Measurements from ENCODE around the gene GALNT17. TPM values are rescaled to one million over a fixed set of nuclear protein-coding genes. Genes with fewer than 3 reads are reported as not detected.

The GALNT17 gene
- total RNA-seq, 2 experiments from 2014 or later = not detected

DNA sequence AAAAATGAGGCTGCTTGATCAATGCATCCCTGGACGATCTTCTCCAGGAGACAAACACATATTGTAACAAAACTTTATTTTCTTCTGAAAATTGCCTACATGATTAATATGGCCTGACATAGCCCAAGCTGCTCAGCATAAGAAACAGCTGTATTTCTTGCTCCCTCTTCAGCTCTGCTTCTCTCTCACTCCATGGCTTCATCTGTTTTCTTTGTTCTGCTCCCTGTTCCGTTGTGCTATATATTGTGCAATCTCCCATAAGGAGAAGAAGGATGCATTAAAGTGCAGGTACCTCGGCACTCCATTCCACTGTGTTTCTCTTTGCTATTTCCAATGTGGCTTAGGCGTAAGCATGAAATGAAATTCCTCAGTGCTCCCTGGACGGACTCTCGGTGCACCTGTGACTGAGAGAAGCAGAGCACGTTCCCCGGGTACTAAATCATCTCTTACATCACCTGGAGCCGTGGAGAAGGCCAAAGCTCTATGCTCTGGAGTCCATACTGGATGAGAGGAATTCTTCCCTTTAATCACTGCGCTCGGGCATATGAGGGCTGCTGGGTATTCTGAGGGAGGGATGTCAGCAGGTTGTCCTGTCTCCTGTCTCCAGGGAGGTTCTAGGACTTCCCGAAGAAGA, 254.3 kb downstream of the GALNT17 start:
- H3K36me3 Mint-ChIP-seq = no peaks in the 10 kb centered on the region
- DNase-seq = no peak
- H3K27ac Mint-ChIP-seq = no peak overlapping the region
- H3K27me3 Mint-ChIP-seq = no peaks in the 10 kb centered on the region
- no peaks in the 10 kb centered on the region for H3K4me1 Mint-ChIP-seq
- H3K9me3 Mint-ChIP-seq = peaks cover 3% of the 10 kb centered on the region
- H3K4me3 Mint-ChIP-seq = no peak overlapping the region

- H3K27me3 Mint-ChIP-seq = no peaks in the 10 kb centered on the region
- no peak overlapping the region for H3K27ac Mint-ChIP-seq
- H3K9me3 Mint-ChIP-seq = peaks cover 5% of the 10 kb centered on the region
- H3K4me1 Mint-ChIP-seq = no peaks in the 10 kb centered on the region
- DNase-seq = no peak
- no peak overlapping the region for H3K4me3 Mint-ChIP-seq
- H3K36me3 Mint-ChIP-seq = no peaks in the 10 kb centered on the region
These were observed 256.2 kb downstream of the GALNT17 start for GRCh38 chr7:71388181-71388580.

GRCh38 chr7:71389976-71390375, 258.0 kb downstream of the GALNT17 start:
- no peak for DNase-seq
- no peak overlapping the region for H3K27ac Mint-ChIP-seq
- no peaks in the 10 kb centered on the region for H3K27me3 Mint-ChIP-seq
- H3K4me3 Mint-ChIP-seq = no peak overlapping the region
- peaks cover 8% of the 10 kb centered on the region for H3K9me3 Mint-ChIP-seq
- no peaks in the 10 kb centered on the region for H3K36me3 Mint-ChIP-seq
- H3K4me1 Mint-ChIP-seq = no peaks in the 10 kb centered on the region

DNA sequence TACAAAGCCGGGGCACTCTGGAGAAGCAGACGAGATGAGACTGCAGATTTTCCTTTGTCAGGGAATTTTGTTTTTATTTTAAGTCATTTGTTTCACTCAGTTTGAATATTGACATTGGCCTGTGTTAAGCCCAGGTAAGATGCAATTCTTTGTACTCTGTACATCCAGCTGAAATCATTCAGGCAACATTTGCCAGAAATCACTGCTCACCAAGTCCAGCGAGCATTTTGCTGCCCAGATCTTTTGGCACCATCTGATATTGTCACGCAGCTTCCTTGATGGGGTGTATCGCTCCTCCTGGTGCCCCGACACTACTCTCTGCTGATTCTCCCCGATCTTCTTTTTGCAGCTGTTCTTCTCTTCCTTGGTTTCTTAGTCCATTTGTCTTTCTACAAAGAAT, 261.7 kb downstream of the GALNT17 start:
- Mint-ChIP-seq H3K4me1 (no peaks in the 10 kb centered on the region), H3K27me3 (no peaks in the 10 kb centered on the region), H3K9me3 (peaks cover 10% of the 10 kb centered on the region), H3K36me3 (no peaks in the 10 kb centered on the region), H3K27ac (no peak overlapping the region), H3K4me3 (no peak overlapping the region)
- DNase-seq = no peak

GRCh38 chr7:71402684-71403083, 270.7 kb downstream of the GALNT17 start:
- Mint-ChIP-seq H3K36me3 (no peaks in the 10 kb centered on the region), H3K27me3 (no peaks in the 10 kb centered on the region), H3K4me3 (no peak overlapping the region), H3K9me3 (peaks cover 4% of the 10 kb centered on the region), H3K27ac (no peak overlapping the region), H3K4me1 (no peaks in the 10 kb centered on the region)
- DNase-seq = no peak

- Mint-ChIP-seq H3K27ac (no peak overlapping the region), H3K9me3 (peaks cover 1% of the 10 kb centered on the region), H3K27me3 (no peaks in the 10 kb centered on the region), H3K4me1 (no peaks in the 10 kb centered on the region), H3K36me3 (no peaks in the 10 kb centered on the region), H3K4me3 (no peak overlapping the region)
- no peak for DNase-seq
These were observed 271.4 kb downstream of the GALNT17 start for GRCh38 chr7:71403202-71403946.

- H3K27me3 Mint-ChIP-seq = no peaks in the 10 kb centered on the region
- H3K4me1 Mint-ChIP-seq = no peaks in the 10 kb centered on the region
- DNase-seq = no peak
These were observed 272.9 kb downstream of the GALNT17 start for GRCh38 chr7:71404726-71405345.

DNA sequence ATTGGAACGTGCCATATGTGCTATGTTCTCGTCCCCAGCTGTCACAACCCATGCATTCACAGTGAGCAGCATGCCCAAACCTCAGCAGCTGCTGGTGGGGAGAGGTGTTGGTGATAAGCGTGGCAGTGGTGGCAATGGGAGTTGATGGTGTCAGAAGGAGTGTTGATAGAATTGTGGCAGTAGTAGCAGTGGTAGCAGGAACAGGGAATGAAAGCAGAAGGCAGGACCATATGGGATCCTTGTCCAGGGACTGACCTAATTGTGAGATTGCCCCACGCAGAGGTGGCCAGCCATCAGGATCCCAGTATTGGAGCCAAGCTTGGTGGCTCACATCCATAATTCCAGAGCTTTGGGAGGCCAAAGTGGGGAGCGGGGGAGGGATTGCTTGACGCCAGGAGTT, 276.3 kb downstream of the GALNT17 start:
- DNase-seq = no peak
- H3K27ac Mint-ChIP-seq = no peak overlapping the region
- H3K4me3 Mint-ChIP-seq = no peak overlapping the region
- no peaks in the 10 kb centered on the region for H3K4me1 Mint-ChIP-seq
- no peaks in the 10 kb centered on the region for H3K27me3 Mint-ChIP-seq
- H3K9me3 Mint-ChIP-seq = peaks cover 5% of the 10 kb centered on the region
- H3K36me3 Mint-ChIP-seq = no peaks in the 10 kb centered on the region

More at GRCh38 chr7:71404726-71405345, 272.9 kb downstream of the GALNT17 start:
- Mint-ChIP-seq H3K9me3 (peaks cover 6% of the 10 kb centered on the region), H3K27ac (no peak overlapping the region), H3K4me3 (no peak overlapping the region), H3K36me3 (no peaks in the 10 kb centered on the region)

GRCh38 chr7:71409550-71410157, 277.7 kb downstream of the GALNT17 start:
- Mint-ChIP-seq H3K27me3 (no peaks in the 10 kb centered on the region), H3K36me3 (no peaks in the 10 kb centered on the region), H3K4me3 (no peak overlapping the region), H3K4me1 (no peaks in the 10 kb centered on the region), H3K27ac (no peak overlapping the region), H3K9me3 (peaks cover 7% of the 10 kb centered on the region)
- DNase-seq = no peak

GRCh38 chr7:71411475-71411874, 279.5 kb downstream of the GALNT17 start:
- H3K4me1 Mint-ChIP-seq = no peaks in the 10 kb centered on the region
- H3K4me3 Mint-ChIP-seq = no peak overlapping the region
- no peaks in the 10 kb centered on the region for H3K36me3 Mint-ChIP-seq
- peaks cover 7% of the 10 kb centered on the region for H3K9me3 Mint-ChIP-seq
- H3K27ac Mint-ChIP-seq = no peak overlapping the region
- H3K27me3 Mint-ChIP-seq = no peaks in the 10 kb centered on the region
- DNase-seq = no peak

- no peaks in the 10 kb centered on the region for H3K36me3 Mint-ChIP-seq
- H3K9me3 Mint-ChIP-seq = peaks cover 8% of the 10 kb centered on the region
- H3K4me1 Mint-ChIP-seq = no peaks in the 10 kb centered on the region
- no peak for DNase-seq
- no peak overlapping the region for H3K27ac Mint-ChIP-seq
- no peaks in the 10 kb centered on the region for H3K27me3 Mint-ChIP-seq
- H3K4me3 Mint-ChIP-seq = no peak overlapping the region
These were observed 282.5 kb downstream of the GALNT17 start for GRCh38 chr7:71414490-71414889.

GRCh38 chr7:71419546-71420337, 287.8 kb downstream of the GALNT17 start:
- Mint-ChIP-seq H3K4me1 (no peaks in the 10 kb centered on the region), H3K9me3 (peaks cover 3% of the 10 kb centered on the region), H3K4me3 (no peak overlapping the region)

GRCh38 chr7:71422104-71422503, 290.2 kb downstream of the GALNT17 start:
- no peak for DNase-seq
- no peak overlapping the region for H3K4me3 Mint-ChIP-seq
- no peaks in the 10 kb centered on the region for H3K36me3 Mint-ChIP-seq
- H3K9me3 Mint-ChIP-seq = peaks cover 3% of the 10 kb centered on the region
- no peaks in the 10 kb centered on the region for H3K27me3 Mint-ChIP-seq
- H3K27ac Mint-ChIP-seq = no peak overlapping the region
- no peaks in the 10 kb centered on the region for H3K4me1 Mint-ChIP-seq

More at GRCh38 chr7:71419546-71420337, 287.8 kb downstream of the GALNT17 start:
- H3K27ac Mint-ChIP-seq = no peak overlapping the region
- H3K27me3 Mint-ChIP-seq = no peaks in the 10 kb centered on the region
- H3K36me3 Mint-ChIP-seq = no peaks in the 10 kb centered on the region
- DNase-seq = no peak

DNA sequence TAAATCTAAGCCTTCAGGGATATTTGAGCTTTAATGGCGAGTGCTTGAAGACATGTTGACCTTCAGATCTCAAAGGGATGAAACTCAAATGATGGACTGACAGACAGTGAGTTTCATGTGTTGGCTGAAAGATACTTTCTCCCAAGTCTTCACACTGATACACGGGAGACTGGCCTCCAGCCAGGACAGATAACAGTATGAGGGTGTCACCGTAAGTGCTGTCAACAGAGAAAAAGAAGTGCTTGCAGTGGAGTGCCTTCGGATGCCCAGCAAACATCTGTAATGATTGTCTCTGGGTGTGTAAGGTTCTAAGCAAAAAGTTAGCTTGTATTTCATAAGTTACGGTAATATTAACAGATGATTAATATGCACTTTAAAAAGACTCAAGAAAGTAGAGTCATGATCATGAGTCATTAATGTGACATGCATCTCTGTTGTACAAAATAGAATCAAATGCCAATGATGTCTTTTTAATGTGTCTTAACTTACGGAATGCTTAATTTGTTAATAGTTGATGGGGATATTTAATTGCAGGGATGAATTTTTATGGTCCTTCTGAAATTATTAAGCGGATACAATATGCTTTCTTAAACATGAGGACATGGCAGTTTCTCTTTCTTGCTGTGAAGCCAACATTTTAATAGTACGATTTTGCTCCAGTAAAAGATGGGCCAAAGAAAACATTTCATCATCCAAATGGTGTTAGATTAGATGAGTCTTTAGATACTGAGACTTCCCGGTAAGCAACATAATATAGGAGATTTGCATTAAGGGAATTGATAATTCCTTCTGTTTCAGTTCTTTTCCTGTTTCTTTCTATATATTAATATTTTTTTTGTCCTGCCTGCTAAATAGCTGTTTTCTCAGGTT, 292.5 kb downstream of the GALNT17 start:
- H3K4me3 Mint-ChIP-seq = no peak overlapping the region
- H3K36me3 Mint-ChIP-seq = no peaks in the 10 kb centered on the region
- no peak overlapping the region for H3K27ac Mint-ChIP-seq
- H3K4me1 Mint-ChIP-seq = no peaks in the 10 kb centered on the region
- DNase-seq = no peak
- no peaks in the 10 kb centered on the region for H3K27me3 Mint-ChIP-seq
- no peaks in the 10 kb centered on the region for H3K9me3 Mint-ChIP-seq

Measured in activated naive CD8-positive, alpha-beta T cell treated with anti-CD3 and anti-CD28 coated beads for 36 hours (primary cell).